ENCODE data around the gene SNAPIN.

Gene SNAPIN

DNA sequence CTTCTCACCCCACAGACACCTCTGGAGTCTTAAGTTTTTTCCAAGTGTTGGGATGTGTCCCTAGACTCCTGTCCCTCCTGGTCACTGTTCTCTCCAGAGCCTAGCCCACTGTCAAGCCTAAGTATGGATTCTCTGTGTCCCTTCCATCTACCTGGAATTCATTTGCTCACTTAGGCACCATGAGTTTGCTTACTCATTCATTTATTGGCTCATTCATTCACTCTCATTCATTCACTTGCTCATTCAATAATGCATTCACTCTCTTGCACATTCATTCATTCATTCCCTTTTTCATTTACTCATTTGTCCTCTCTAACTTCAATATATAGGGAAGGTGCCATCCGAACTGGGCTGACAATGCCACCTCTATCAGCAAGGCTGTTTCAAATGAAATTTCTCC, 47.1 kb upstream of the SNAPIN start:
- no peak overlapping the region for H3K4me3 ChIP-seq (ENCODE audit: low read depth, low read length)
- no peak for DNase-seq (ENCODE audit: low read depth)
- TF ChIP-seq, protein P1, sequence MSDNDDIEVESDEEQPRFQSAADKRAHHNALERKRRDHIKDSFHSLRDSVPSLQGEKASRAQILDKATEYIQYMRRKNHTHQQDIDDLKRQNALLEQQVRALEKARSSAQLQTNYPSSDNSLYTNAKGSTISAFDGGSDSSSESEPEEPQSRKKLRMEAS (IDR thresholded peaks at IDR 0.05; ENCODE audit: low read depth, low read length): no peak

DNA sequence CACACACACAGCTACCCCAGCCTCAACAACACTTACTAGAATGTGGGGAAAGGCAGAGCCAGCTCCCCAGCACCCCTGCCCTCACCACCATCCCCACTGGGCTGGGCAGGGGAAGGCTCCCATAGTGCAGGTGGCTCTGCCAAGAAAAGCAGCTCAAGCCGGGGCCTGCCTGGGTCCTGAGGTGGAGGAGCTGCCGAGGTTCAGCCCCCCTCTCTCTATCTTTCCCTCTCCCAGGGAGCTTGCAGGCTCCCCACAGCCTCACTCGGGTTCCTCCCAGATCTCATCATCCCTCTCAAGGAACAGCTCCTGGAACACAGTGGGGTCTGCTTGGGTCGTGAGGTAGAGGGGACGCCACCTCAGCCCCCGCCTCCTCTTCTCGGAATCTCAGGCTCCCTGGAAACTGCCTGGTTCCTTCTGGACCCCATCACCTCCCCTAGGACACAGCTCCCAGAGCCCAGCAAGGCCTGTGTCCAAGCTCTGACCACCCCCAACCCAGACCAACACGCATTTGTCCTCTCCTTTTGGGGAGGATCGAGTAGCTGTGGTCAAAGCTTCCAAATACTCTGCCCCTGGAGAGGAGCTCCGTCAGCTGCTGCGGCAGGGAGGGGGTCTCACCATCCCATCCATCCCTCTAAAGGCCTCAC, 46.3 kb upstream of the SNAPIN start:
- TF ChIP-seq, protein P1 (IDR thresholded peaks at IDR 0.05; ENCODE audit: low read depth, low read length): no peak
- no peak for TF ChIP-seq POLR2A (IDR thresholded peaks at IDR 0.05; ENCODE audit: extremely low read depth, insufficient read length)
- no peak for TF ChIP-seq MYC (IDR thresholded peaks at IDR 0.05; ENCODE audit: low read depth, low read length)
- TF ChIP-seq, protein P2, sequence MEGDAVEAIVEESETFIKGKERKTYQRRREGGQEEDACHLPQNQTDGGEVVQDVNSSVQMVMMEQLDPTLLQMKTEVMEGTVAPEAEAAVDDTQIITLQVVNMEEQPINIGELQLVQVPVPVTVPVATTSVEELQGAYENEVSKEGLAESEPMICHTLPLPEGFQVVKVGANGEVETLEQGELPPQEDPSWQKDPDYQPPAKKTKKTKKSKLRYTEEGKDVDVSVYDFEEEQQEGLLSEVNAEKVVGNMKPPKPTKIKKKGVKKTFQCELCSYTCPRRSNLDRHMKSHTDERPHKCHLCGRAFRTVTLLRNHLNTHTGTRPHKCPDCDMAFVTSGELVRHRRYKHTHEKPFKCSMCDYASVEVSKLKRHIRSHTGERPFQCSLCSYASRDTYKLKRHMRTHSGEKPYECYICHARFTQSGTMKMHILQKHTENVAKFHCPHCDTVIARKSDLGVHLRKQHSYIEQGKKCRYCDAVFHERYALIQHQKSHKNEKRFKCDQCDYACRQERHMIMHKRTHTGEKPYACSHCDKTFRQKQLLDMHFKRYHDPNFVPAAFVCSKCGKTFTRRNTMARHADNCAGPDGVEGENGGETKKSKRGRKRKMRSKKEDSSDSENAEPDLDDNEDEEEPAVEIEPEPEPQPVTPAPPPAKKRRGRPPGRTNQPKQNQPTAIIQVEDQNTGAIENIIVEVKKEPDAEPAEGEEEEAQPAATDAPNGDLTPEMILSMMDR (IDR thresholded peaks at IDR 0.05; ENCODE audit: low read depth, low read length): no peak
- H3K4me3 ChIP-seq (ENCODE audit: low read depth, low read length): no peak overlapping the region
- no peak for DNase-seq (ENCODE audit: low read depth)

DNA sequence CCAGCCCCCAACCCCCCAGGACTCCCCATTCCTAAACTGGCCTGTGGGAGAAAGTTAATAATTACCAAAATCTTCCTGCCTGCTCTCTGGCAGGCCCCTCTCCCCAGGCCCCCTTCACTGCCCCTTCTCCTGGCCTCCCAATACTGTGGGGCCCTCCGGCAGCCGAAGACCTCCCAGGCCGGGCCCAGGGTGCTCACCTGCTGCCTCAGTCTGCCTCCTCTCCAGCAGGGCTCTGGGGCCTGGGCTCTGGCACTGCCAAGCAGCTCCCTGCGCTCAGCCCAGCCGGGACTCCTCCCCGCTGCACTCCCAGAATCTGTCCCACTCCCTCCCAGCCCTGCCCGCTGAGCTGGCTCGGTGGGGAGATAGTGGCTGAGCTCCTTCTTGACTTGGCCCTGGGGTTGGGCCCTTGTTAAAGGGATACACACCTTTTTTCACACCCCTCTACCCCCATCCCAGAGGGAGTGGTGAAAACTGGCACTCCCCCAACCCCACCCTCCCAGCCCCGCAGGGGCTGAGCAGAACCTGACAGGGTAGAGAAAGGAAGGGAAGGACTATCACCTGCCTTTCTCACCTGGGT, 45.7 kb upstream of the SNAPIN start, which contains the start of gene S100A16:
TSS of gene S100A16 (minus strand) at position 383 of the 577 bp plus-strand sequence. CDS start 4,986 bp downstream, outside the sequence.
- TF ChIP-seq, protein P2 (IDR thresholded peaks at IDR 0.05; ENCODE audit: low read depth, low read length): no peak
- TF ChIP-seq, protein P1 (IDR thresholded peaks at IDR 0.05; ENCODE audit: low read depth, low read length): no peak
- TF ChIP-seq POLR2A (IDR thresholded peaks at IDR 0.05; ENCODE audit: extremely low read depth, insufficient read length) (no peak), MYC (IDR thresholded peaks at IDR 0.05; ENCODE audit: low read depth, low read length) (no peak)
- no peak within 1 kb of the TSS for H3K4me3 ChIP-seq (ENCODE audit: low read depth, low read length)
- DNase-seq (ENCODE audit: low read depth): no peak

DNA sequence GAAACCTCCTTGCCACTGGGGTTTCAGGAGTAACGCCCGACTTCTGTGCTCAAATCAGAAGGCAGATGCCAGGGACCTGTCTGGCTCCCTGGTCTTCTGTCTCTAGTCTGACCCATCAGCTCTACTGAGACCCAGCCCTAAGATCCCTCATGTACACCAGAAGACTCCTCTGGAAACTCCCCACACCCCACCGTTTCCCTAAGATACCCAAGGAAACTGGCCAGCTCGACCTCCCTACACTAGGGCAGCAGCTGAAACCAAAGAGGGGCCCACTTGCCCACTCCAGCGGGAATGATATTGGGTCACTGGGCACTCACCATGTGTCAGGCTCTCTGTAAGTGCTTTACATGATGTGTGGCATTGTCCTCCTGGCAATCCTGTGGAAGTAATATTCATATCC, 45.1 kb upstream of the SNAPIN start:
- no peak for DNase-seq (ENCODE audit: low read depth)
- H3K4me3 ChIP-seq (ENCODE audit: low read depth, low read length): no peak overlapping the region
- TF ChIP-seq MYC (IDR thresholded peaks at IDR 0.05; ENCODE audit: low read depth, low read length) (no peak), POLR2A (IDR thresholded peaks at IDR 0.05; ENCODE audit: extremely low read depth, insufficient read length) (no peak)
- TF ChIP-seq, protein P1 (IDR thresholded peaks at IDR 0.05; ENCODE audit: low read depth, low read length): no peak
- TF ChIP-seq, protein P2 (IDR thresholded peaks at IDR 0.05; ENCODE audit: low read depth, low read length): no peak

DNA sequence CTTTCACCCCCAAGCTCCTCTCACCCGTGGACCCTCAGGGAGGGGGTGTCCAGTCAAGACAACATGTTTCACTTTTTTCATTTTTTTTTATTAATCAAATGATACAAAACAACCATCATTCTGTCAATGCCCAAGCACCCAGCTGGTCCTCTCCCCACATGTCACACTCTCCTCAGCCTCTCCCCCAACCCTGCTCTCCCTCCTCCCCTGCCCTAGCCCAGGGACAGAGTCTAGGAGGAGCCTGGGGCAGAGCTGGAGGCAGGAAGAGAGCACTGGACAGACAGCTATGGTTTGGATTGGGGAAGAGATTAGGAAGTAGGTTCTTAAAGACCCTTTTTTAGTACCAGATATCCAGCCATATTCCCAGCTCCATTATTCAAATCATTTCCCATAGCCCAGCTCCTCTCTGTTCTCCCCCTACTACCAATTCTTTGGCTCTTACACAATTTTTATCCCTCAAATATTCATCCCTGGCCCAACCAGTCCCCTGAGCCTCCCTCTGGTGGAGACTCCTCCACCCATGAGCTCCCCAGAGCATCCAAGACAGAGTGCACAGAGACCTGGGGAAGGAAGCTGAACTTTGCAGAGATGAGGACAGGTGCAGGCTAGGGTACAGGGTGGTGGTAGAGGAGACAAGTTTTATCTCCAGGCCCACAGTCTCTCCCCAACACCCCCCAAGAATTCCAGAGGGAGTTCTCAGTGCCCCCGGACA, 44.2 kb upstream of the SNAPIN start:
- H3K4me3 ChIP-seq (ENCODE audit: low read depth, low read length): no peak overlapping the region
- TF ChIP-seq MYC (IDR thresholded peaks at IDR 0.05; ENCODE audit: low read depth, low read length) (no peak), POLR2A (IDR thresholded peaks at IDR 0.05; ENCODE audit: extremely low read depth, insufficient read length) (no peak)
- TF ChIP-seq, protein P2 (IDR thresholded peaks at IDR 0.05; ENCODE audit: low read depth, low read length): no peak
- TF ChIP-seq, protein P1 (IDR thresholded peaks at IDR 0.05; ENCODE audit: low read depth, low read length): no peak
- DNase-seq (ENCODE audit: low read depth): no peak

DNA sequence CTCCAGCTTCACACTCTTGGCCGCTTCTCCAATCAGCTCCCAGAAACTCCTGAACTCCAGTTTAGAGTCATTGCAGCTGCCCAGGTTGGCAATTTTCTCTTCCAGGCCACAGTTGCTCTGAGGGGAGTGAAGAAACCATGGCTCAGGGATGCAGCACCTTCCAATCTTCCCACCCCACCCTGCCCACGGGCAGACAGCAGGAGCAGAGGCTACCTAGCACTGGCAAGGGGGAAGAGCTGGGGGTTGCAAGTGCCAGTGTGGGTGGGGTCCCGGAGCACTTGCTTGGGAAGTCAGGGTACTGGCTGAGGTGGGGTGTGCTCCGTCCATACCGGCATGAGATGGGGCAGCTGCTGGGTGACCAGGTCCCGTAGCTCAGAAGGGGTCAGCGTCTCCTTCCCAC, 43.6 kb upstream of the SNAPIN start:
- H3K4me3 ChIP-seq (ENCODE audit: low read depth, low read length): no peak overlapping the region
- TF ChIP-seq MYC (IDR thresholded peaks at IDR 0.05; ENCODE audit: low read depth, low read length) (no peak), POLR2A (IDR thresholded peaks at IDR 0.05; ENCODE audit: extremely low read depth, insufficient read length) (no peak)
- TF ChIP-seq, protein P1 (IDR thresholded peaks at IDR 0.05; ENCODE audit: low read depth, low read length): no peak
- TF ChIP-seq, protein P2 (IDR thresholded peaks at IDR 0.05; ENCODE audit: low read depth, low read length): no peak
- DNase-seq (ENCODE audit: low read depth): no peak
